ENCODE measurements around the gene PPP1R7.

The PPP1R7 gene

GRCh38 chr2:241121008-241121407 lies 29.3 kb upstream of the PPP1R7 start:
- DNase-seq: no peak

- no peak for DNase-seq
Observed at GRCh38 chr2:241122376-241123002, 27.8 kb upstream of the PPP1R7 start.

GRCh38 chr2:241123816-241124536 lies 26.3 kb upstream of the PPP1R7 start:
- DNase-seq: no peak

- no peak for DNase-seq
Observed at GRCh38 chr2:241125626-241126025, 24.6 kb upstream of the PPP1R7 start.

GRCh38 chr2:241126201-241126611 lies 24.1 kb upstream of the PPP1R7 start:
- no peak for DNase-seq

- no peak for DNase-seq
Observed at GRCh38 chr2:241126771-241127202, 23.5 kb upstream of the PPP1R7 start.

- DNase-seq: no peak
Observed at GRCh38 chr2:241128266-241128665, 22.0 kb upstream of the PPP1R7 start.

- DNase-seq: no peak
Observed at GRCh38 chr2:241129086-241129871, 21.0 kb upstream of the PPP1R7 start.

GRCh38 chr2:241130316-241130715 lies 20.0 kb upstream of the PPP1R7 start:
- no peak for DNase-seq

- DNase-seq: no peak
Observed at GRCh38 chr2:241131531-241131930, 18.7 kb upstream of the PPP1R7 start.

GRCh38 chr2:241132538-241133435 lies 17.5 kb upstream of the PPP1R7 start:
- no peak for DNase-seq

GRCh38 chr2:241133436-241133820 lies 16.8 kb upstream of the PPP1R7 start:
- DNase-seq: no peak

GRCh38 chr2:241134711-241135110 lies 15.6 kb upstream of the PPP1R7 start:
- no peak for DNase-seq

- DNase-seq: no peak
Observed at GRCh38 chr2:241135737-241136136, 14.5 kb upstream of the PPP1R7 start.

- DNase-seq: no peak
Observed at GRCh38 chr2:241136191-241136590, 14.1 kb upstream of the PPP1R7 start.

- DNase-seq: no peak
Observed at GRCh38 chr2:241136661-241137260, 13.5 kb upstream of the PPP1R7 start.

- DNase-seq: no peak
Observed at GRCh38 chr2:241137276-241138190, 12.7 kb upstream of the PPP1R7 start.

- no peak for DNase-seq
Observed at GRCh38 chr2:241138471-241138870, 11.8 kb upstream of the PPP1R7 start.

GRCh38 chr2:241139531-241140444 lies 10.5 kb upstream of the PPP1R7 start:
- DNase-seq: no peak

GRCh38 chr2:241140445-241140840 lies 9.8 kb upstream of the PPP1R7 start:
- no peak for DNase-seq
